ENCODE data around the gene GPC6.

GRCh38 chr13:94030415-94031119, 804.0 kb downstream of the GPC6 start:
- TF ChIP-seq FOXM1 (IDR thresholded peaks at IDR 0.05; ENCODE audit: low read depth) = no peak
- no peak for TF ChIP-seq FOXM1 (CRISPR knock-in tag; IDR thresholded peaks at IDR 0.05; ENCODE audit: low read depth)
- no peak for TF ChIP-seq MBD1 (CRISPR knock-in tag; IDR thresholded peaks at IDR 0.05)
- TF ChIP-seq CTCF (IDR thresholded peaks at IDR 0.05 in 2 of 3, conservative IDR thresholded peaks at IDR 0.05 in 1 of 3; ENCODE audit: insufficient read depth in 2 of 3, low read depth in 1 of 3, low read length in 3 of 3) = no peak
- no peak for TF ChIP-seq EZH2 (IDR thresholded peaks at IDR 0.05; ENCODE audit: borderline replicate concordance, low read depth, low read length)
- TF ChIP-seq MAX (CRISPR knock-in tag; IDR thresholded peaks at IDR 0.05) = no peak
- no peak for TF ChIP-seq ZNF449 (CRISPR knock-in tag; IDR thresholded peaks at IDR 0.05)
- TF ChIP-seq HMG20B (CRISPR knock-in tag; IDR thresholded peaks at IDR 0.05) = no peak
- TF ChIP-seq E2F8 (IDR thresholded peaks at IDR 0.05; ENCODE audit: low read depth, partially characterized antibody) = no peak
- no peak for TF ChIP-seq RAD21 (CRISPR knock-in tag; conservative IDR thresholded peaks at IDR 0.05 in 1 of 2, IDR thresholded peaks at IDR 0.05 in 1 of 2)
- TF ChIP-seq XRCC5 (IDR thresholded peaks at IDR 0.05; ENCODE audit: low read depth, low read length) = no peak
- TF ChIP-seq FOXP4 (CRISPR knock-in tag; IDR thresholded peaks at IDR 0.05; ENCODE audit: borderline replicate concordance) = no peak
